Fibroblast of skin of left quadriceps (primary cell): ENCODE measurements around the gene MINPP1.
"Not testable (repeated sequence)": the region's sequence is repeated elsewhere in the genome, so short reads cannot be mapped to it uniquely, and the experiment has no call there.

Source experiments
- DNase-seq, 2 experiments: peaks; one replicate each; pipeline ENCODE4 v3.0.0-alpha.2; 2013; ENCODE audit warnings: low read depth in 2 of 2

The MINPP1 gene

GRCh38 chr10:87504640-87505365 is at the start of gene MINPP1:
TSS of gene MINPP1 (plus strand) at chr10:87504893. CDS start at chr10:87504916, 23 bp downstream.
- DNase-seq: peak; percentile 35 to 41

DNA sequence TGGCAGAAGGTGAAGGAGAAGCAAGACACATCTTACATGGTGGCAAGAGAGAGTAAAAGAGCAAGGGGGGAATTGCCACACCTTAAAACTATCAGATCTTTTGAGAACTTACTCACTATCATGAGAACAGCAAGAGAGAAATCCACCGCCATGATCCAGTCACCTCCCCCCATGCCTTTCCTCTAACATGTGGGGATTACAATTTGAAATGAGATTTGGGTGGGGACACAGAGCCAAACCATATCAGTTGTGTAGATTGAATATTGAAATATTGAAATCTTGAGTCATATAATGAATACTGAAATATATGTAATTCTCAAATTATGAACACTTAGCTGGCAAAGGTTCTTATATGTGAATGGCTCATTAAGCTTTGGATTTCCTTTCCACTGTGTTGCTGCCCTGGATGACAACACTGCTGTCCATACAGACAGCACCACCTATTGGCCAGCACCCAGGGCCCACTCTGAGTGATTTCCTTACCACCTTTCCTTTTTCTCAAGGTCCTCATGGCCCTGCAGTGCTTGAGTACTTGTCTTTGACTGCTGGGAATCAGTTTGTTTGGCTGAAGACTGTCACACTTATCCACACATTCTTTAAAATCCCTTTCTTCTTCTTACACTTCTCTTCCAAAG is 48.0 kb upstream of the MINPP1 start:
- DNase-seq: not testable (repeated sequence)

DNA sequence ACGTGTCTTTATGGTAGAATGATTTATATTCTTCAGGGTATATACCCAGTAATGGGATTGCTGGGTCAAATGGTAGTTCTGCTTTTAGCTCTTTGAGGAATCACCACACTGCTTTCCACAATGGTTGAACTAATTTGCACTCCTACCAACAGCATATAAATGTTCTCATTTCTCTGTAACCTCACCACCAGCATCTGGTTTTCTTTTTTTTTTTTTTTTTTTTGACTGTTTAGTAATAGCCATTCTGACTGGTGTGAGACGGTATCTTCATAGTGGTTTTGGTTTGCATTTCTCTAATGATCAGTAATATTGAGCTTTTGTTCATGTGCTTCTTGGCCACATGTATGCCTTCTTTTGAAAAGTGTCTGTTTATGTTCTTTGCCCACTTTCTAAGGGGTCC is 42.9 kb upstream of the MINPP1 start:
- DNase-seq: not testable (repeated sequence)

DNA sequence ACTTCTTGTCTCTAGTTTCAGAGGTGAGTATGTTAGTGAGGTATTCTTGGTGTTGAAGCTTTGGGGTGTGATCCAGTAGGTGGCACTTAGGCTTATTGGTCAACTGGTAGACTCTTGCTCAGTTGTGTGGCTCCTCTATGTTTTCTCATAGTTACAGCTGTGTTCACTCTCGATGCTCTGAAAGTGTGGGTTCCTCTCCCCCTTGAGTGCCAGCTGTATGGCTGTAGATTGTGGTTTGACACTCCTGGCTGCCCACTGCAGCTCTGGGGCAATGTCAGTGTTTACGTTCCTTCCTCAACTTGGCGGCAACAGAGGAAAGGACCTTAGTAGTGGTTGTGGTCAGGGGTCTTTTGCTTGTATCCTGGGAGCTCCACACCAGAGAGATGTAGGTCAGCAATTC is 37.8 kb upstream of the MINPP1 start:
- DNase-seq: not testable (repeated sequence)

DNA sequence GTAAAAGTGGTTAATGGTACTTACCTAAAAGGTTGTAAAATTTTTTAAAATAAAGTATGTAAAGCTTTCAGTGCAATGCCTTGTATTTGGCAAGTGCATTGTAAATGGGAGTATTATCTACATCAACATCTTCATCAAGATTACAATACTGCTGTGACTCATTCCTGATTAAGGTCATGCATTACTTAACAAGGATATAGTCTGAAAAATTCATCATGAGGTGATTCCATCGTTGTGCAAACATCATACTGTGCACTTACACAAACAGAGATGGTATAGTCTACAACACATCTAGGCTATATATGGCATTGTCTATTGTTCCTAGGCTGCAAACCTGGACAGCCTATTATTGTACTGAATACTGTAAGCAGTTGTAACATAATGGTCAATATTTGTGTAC is 16.0 kb upstream of the MINPP1 start:
- not testable (repeated sequence) for DNase-seq

DNA sequence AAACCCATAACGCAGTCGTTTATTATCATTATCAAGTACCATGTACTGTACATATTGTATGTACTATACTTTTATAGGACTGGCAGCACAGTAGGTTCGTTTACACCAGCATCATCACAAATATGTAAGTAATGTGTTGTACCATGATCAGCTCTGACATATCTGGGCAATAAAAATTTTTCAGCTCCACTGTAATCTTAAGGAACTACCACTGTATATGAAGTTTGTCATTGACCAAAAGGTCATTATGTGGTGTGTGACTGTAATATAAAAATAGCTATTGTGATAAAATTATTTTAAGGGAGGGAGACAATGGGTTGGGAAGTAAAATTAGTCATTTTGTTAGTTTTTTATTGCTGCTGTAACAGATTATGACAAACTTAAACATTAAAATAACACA is 14.4 kb upstream of the MINPP1 start:
- DNase-seq: not testable (repeated sequence)

DNA sequence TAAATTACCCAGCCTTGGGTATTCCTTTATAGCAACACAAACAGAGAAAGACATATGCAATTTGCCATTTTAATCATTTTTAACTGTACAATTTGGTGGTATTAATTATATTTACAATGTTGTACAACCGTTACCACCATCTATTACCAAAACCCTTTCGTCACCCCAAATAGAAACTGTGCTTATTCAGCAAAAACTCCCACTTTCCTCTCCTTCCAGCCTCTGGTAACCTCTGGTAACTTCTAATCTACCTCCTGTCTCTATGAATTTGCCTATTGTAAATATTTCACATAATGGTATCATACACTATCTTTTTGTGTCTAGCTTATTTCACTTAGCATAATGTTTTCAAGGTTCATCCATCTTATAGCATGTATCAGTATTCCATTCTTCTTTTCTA is 12.2 kb upstream of the MINPP1 start:
- not testable (repeated sequence) for DNase-seq

GRCh38 chr10:87495446-87495845 is 9.2 kb upstream of the MINPP1 start:
- not testable (repeated sequence) for DNase-seq

GRCh38 chr10:87497386-87497785 is 7.3 kb upstream of the MINPP1 start:
- not testable (repeated sequence) for DNase-seq

DNA sequence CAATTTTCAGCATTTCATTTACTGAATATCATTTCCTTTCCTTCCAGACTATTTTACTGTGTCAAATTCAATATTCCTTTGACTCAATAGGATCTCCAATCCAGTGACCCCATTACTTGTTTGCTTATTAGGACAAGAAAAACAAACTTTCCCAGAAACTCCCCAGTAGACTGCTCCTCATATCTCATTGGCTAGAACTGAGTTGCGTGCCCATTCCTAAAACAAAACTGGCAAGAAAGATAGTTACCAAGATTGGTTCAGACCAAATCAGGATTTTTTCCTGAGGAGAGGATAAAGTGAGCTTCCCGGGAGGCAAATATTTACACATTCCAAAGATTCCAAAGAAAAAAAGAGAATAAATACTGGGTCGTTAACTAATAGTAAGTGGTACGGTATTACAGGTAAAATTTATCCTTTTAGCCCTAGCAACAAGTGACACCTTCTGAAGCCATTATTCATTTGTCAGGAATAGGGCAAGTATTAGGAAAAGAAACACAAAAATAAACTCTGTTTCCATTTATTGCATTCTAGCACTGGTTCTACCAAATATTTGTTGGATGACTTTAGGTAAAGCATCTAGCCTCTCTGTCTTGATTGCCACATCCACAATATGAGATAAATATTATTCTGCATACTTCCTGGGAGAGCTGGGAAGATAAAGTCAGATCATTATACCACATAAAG is 6.4 kb upstream of the MINPP1 start:
- not testable (repeated sequence) for DNase-seq

DNA sequence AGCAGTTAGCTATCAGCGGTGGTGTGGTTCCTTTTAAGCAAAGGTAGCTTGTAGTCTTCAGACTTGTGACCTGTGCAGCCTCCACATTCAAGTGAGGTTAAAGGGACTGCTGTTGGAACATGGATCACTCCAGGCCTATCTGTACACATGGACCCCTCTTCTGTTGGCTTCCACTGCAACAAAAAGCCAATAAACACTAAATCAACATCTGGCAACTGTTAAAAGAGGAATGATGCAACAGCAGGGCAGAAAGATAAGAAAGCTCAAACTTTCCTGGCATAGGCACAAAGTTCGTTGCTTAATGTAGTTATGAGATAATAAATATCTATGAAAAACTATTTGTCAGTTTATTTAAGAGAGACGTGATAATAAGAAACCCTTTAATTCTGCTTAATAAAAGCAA is 4.0 kb upstream of the MINPP1 start:
- no peak for DNase-seq

GRCh38 chr10:87503401-87503800 is 1.3 kb upstream of the MINPP1 start:
- no peak for DNase-seq

DNA sequence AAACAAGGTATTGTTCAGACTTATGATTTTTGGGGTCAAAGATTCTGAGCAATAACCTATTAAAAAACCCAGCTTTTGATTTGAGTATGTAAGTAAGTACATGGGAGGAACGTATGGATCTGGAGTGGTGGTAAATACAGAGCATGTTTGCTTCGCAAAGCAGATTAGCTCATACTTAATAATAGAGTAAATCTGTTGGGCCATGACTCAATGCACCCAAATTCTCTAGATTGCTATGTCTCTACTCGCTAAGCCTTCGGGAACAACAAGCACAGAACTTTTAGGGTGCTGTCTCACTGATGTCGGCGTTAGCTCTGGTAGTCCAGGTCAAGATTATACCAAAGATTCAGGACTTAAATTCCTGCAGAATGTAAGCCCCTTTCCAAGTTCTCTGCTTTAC is 807 bp upstream of the MINPP1 start:
- DNase-seq: no peak

DNA sequence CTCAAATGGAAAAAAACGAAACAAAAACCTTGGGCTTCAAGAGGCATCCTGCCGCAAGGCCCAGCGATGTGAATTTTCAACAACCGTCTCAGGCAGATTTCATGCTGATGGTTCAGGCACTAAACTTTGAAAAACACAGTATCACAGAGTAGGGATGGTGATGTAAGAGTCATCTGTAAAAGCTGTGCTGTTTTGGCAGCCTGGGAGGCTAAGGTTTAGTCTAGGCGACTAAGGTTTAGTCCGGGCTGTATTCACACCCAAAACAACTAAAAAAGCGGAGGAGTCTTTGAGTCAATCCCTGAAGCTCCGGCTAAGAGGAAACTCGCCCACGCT is 420 bp upstream of the MINPP1 start:
- DNase-seq: no peak

- DNase-seq: no peak
Observed at GRCh38 chr10:87505366-87506111, 846 bp downstream of the MINPP1 start.

DNA sequence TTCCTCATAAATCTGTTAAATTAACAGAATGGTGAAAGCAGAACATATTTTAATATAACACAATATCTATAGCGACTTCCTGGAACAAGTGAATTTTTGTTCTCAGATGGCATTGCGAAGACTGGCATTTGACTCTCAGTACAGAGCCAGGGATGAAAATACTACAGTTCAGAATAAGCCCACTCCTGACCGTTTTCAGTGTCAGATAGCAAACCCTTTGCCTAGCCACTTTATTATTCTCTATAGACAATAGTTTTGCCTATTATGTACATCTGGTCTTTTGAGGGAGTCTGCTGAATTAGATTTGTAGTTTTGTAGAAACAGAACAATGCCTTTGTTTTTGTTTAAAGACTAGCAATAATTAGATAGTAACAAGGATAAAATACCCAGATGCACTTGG is 2.3 kb downstream of the MINPP1 start:
- DNase-seq: no peak

DNA sequence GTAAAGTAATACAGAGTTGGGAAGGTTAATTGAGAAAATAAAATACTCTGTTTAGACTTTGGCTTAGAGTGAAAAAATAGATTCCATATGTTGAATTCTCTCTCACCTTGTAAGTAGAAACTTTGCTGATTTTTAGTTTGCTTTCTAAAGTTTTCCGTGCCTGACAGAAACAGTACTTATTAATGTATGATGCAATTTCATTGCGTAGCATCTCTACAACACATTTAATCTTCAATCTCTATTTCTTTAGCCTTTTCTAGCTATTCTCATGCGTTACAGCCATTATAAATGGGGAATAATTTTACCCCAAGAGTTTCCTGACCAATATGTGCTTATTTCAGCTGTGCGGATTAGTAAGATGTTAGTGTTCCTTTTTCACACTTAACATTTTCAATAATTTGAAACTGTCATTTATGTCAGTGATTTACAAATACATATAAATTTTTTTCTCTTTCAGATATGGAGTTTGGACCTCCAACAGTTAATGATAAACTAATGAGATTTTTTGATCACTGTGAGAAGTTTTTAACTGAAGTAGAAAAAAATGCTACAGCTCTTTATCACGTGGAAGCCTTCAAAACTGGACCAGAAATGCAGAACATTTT is 3.3 kb downstream of the MINPP1 start:
- no peak for DNase-seq

GRCh38 chr10:87508837-87509236 is 4.1 kb downstream of the MINPP1 start:
- DNase-seq: no peak

- DNase-seq: no peak
Observed at GRCh38 chr10:87510025-87510424, 5.3 kb downstream of the MINPP1 start.

GRCh38 chr10:87511526-87511925 is 6.8 kb downstream of the MINPP1 start:
- no peak for DNase-seq

GRCh38 chr10:87518937-87519336 is 14.2 kb downstream of the MINPP1 start:
- no peak for DNase-seq

GRCh38 chr10:87519582-87519981 is 14.9 kb downstream of the MINPP1 start:
- no peak for DNase-seq
